GM18873 (cell line): Measurements from ENCODE around the gene OR2L13.
"Not testable (repeated sequence)": the region's sequence is repeated elsewhere in the genome, so short reads cannot be mapped to it uniquely, and the experiment has no call there.

ENCODE experiments used
- ATAC-seq: cut with Tn5 transposase; IDR thresholded peaks from one replicate; pipeline ENCODE4 v1.9.1; 2021; ENCODE audit warnings: mild to moderate bottlenecking, moderate library complexity, moderate number of reproducible peaks; ENCODE audit not compliant: unreplicated experiment, low FRiP score

Gene OR2L13, protein sequence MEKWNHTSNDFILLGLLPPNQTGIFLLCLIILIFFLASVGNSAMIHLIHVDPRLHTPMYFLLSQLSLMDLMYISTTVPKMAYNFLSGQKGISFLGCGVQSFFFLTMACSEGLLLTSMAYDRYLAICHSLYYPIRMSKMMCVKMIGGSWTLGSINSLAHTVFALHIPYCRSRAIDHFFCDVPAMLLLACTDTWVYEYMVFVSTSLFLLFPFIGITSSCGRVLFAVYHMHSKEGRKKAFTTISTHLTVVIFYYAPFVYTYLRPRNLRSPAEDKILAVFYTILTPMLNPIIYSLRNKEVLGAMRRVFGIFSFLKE

DNA sequence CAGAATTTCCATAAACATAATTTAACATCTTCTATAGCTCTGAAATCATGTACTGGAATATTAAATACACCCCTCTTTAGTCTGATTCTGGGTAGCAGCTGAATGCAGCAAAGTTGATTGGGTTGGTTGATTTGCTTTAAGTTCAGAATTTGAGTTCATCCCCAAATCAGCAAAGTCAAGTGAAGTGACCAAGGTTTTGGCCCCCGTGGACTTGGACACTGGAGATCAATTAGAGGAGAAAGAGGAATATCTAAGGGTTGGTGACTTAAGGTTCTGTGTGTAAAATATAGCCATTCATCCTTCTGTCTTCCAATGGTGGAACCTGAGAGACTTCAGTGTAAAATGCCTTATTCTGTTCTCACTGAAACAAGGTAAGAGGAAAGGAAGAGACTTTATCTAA lies at the start of gene OR2L13:
Gene OR2L13, plus strand, starts transcription at position 301 of the 400 bp plus-strand sequence. CDS start 4,192 bp downstream, outside the sequence.
- no peak for ATAC-seq

DNA sequence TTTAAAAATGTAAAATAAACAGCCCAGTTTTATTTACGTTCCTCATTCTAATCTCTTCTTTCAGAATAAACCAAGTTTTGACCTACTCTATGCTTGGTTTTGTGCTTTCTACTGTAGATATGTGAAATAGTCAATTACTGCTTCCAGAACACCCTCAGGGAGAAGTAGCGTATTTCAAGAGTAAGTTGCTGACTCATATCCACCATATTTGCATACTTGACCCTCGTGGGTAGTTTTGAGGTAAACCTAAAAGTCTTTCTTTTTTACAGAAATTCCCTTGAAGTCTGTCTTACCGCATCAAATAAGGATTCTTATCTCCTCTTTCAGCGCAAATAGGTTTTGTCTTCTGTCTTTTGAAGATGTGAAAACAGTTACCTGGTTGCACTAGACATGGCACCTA lies 49.8 kb upstream of the OR2L13 start:
- ATAC-seq: no peak

DNA sequence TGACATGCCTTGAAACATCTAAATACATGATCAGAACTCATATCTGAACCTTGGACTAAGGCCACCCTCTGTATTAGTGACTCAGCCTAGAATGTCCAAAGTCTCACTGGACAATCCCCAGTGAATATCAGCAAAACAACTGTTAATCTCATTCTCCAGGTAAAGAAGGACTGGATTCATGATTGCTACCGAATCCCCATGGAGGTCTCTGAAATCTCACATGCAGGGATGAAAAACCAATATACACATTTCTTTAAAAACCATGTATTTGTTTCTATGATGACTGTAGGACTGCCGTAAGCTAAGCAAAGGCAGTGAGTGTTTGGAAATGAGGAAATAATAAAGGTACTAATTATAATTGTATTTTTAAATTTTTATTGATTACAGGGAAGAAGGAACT lies 48.4 kb upstream of the OR2L13 start, which contains the start of gene OR2L3:
Gene OR2L3, plus strand, starts transcription at position 301 of the 400 bp plus-strand sequence. CDS start 13,846 bp downstream, outside the sequence.
- no peak for ATAC-seq

DNA sequence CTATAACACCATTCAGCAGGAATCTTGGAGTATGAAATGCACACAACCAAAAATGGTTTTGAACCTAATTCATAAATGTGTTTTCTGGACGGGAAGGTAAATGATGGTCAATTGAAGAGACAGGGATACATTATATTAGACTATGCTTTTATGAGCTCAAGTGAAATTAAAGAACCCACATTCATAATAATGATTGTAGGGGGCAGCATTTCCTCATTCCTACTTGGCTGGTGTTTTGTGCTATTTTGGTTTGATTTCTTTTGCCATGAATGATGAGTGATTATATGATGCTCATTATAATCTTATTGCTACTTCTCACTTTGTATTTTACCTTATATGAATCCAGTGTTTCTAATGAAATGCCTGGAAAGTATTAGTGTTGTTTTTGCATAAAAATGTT lies 48.0 kb upstream of the OR2L13 start:
- ATAC-seq: no peak

DNA sequence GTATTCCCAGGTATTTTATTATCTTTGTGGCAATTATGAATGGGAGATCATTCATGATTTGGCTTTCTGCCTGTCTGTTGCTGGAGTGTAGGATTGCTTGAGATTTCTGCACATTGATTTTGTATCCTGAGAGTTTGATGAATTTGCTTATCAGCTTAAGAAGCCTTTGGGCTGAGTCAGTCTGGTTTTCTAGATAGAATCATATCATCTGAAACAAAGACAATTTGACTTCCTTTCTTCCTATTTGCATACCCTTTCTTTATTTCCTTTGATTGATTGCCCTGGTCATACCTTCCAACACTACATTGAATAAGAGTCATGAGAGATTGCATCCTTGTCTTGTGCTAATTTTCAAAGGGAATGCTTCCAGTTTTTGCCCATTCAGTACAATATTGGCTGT lies 40.3 kb upstream of the OR2L13 start:
- ATAC-seq: no peak

DNA sequence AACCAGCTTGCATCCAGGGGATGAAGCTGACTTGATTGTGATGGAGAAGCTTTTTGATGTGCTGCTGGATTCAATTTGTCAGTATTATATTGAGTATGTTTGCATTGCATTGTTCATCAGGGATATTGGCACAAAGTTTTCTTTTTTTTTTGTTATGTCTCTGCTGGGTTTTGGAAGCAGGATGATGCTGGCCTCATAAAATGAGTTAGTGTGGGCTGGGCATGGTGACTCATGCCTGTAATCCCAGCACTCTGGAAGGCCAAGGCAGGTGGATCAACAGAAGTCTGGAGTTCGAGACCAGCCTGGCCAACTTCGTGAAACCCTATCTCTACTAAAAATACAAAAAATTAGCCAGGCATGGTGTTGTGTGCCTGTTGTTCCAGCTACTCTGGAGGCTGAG lies 39.7 kb upstream of the OR2L13 start:
- no peak for ATAC-seq

DNA sequence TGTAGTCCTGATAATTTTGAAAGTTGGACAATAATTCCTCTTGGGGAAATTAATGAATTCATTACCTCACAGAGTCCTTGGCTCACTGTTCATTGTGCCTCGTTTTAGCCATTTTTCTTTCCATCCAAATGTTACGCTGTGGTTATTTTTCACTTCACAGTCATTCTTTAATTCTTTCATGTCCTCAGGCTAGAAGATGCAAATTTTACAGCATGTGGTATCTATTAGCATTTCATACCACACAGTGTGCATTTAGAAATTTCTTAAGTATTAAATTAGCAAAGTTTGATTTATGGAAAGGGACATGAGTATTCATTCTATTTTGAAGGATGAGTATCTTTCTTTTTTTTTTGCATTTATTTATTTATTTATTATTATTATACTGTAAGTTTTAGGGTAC lies 29.9 kb upstream of the OR2L13 start:
- ATAC-seq: no peak

DNA sequence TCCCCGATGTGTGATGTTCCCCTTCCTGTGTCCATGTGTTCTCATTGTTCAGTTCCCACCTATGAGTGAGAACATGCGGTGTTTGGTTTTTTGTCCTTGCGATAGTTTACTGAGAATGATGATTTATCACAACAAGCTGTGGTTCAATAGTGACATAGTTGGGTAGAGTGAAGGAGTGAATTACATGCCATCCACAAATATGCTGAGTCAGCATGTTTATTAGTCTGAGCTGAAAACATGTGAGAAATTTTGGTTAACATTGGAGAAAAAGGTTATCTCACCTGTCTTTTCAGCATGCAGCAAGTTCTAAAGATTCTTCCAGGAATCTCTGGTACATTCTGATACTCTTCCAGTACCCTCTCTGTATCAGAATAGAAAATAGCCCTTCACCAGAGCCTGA lies 29.4 kb upstream of the OR2L13 start:
- ATAC-seq: no peak

DNA sequence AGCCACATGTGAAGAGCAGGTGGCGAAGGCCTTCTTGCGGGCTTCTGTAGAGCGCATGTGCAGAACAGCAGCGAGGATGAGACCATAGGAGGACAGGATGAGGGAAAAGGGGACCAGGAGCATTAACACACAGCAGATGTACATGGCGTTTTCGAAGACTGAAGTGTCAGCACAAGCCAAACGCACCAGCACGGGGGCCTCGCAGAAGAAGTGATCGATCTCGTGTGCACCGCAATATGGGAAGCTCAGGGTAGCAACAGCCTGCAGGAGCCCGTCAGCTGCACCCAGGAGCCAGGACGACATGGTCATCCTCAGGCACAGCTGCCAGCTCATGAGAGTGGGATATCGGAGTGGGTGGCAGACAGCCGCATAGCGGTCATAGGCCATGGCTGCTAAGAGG lies 11.1 kb upstream of the OR2L13 start:
- not testable (repeated sequence) for ATAC-seq

DNA sequence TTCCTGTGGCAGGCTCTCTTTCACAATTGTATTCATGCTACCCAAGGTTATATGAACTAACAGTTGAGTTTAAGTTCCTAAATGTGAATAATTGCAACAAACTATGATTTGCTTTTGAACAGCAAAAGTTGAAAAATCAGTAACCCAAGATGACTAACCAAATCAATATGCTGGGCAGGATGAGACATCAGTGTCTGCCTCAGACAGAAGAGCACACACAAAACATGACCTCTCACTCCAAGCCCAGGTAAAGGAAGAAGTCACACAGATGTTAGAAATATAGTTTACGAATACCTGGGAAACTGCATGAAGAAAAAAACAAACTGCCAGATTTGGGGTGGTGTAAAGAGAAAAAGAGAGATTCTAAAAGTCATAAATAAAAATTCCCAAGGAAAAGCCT lies 3.5 kb downstream of the OR2L13 start:
- no peak for ATAC-seq

DNA sequence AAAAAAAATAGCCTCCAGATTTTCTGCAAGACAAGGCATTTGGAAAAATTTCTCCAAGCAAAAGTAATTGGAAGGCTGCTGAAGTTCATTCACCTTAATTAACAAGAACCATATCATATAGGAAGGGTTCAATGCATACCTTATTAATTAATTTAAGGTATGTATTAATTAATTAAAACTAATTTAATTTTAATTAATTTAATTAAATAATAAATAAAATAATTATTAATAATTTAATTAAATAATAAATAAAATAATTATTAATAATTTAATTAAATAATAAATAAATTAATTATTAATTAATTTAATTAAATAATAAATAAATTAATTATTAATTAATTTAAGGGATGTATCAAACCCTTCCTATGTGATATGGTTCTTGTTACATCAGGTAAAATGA lies 7.9 kb downstream of the OR2L13 start:
- ATAC-seq: no peak

DNA sequence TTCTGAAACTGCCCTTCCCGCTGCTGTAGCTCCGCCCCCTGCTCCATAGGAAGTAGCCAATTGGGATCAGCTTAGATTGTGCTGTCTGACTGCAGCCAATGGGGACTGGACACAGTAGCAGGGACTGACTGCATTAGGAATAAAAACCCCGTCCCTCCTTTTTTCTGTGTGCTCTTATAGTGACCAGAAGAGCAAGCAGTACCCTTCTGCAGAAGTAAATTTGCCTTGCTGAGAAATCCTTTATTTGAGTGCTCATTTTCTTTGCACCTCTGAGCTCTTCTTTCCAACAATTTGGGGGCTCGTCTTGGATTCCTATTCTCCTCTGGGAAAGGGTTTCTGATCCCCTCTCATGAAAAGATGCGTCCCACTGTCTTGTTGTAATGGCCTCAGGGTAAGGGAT lies 16.2 kb downstream of the OR2L13 start:
- ATAC-seq: no peak

DNA sequence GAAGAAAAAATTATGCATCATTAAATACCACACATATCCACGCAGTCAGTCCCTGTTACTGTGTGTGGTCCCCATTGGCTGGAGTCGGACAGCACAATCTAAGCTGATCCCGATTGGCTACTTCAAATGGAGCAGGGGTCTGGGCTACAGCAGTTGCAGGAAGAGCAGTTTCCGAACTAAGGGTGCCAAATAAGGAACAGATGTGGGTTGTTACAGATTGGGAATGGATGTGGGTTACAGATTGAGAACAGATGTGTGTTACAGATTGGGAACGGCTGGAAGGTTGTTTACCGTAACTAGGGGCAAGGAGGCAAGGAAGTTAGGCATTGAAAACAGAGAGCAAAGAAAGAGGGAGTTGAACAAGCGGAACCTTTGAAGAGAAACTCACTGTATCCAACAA lies 19.9 kb downstream of the OR2L13 start:
- no peak for ATAC-seq

DNA sequence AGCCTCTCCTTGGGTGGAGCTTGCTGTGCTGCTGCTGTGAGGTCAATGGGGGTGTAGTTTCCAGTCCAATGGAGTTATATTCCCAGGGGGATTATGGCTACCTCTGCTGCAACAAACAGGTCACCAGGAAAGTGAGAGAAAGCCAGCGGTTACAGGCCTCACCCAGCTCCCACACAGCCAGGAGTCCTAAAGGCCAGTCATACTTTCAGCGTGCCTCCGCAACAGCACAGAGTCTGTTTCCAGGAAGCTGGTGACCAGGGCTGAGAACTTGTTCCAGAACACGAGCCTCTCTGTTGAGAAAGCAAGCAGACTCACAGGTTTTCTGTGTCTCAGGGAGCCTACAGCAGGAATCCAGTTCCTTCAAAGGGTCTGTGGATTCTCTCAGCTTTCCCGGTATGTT lies 32.7 kb downstream of the OR2L13 start:
- ATAC-seq: no peak

DNA sequence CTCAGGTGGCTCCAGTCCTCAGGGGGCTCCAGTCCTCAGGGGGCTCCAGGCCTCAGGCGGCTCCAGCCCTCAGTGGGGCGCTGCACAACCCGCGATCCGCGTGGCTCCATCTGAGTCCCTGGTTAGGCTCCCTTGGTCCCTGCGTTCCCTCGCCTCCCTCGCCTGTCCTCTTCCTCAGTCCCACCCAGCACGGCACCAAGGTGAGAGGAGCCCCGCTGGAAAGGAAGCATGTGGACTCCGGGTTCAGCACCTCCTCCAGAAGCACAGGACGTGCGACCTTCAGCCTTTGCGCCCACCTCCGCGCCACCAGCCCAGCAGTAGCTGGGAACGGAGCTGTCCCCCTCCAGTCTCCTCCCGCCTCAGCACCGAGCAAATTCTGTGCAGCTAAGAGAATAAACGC lies 41.8 kb downstream of the OR2L13 start:
- no peak for ATAC-seq

DNA sequence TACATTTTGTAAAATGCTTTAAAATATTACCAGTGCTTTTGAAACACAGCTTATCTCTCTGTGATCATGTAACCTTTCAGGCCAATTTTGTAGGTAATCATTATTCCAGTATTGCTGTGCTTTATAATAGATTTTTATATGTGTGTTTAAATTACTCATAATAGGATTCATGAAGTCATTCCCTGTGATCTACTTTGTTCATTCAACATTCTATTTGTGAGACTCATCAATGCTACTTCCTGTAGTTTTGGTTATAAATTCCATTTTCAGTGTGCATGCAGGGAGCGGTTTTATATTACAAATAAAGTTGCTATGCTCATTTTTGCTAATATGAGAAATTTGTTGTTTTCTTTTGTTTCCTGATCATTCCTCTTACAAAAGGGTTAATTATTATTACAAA lies 45.9 kb downstream of the OR2L13 start:
- ATAC-seq: no peak

DNA sequence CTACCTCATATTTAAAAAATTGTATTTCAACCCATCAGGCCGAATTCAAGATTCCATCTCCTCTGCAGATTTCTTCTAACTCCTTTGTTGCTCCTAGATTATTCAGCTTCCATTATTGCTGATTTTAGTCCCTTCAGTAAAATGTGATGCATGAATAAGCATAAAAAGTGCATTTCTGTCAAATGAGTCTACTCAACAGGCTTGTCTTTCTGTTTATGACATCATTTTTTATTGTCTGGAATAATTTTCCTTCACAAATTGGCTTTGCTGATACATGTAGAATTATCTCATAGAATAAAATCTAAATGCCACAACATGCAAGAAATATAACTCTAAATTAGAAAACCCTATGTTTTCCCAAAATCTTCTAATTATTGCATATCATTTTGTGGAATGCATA lies 48.3 kb downstream of the OR2L13 start:
- no peak for ATAC-seq

DNA sequence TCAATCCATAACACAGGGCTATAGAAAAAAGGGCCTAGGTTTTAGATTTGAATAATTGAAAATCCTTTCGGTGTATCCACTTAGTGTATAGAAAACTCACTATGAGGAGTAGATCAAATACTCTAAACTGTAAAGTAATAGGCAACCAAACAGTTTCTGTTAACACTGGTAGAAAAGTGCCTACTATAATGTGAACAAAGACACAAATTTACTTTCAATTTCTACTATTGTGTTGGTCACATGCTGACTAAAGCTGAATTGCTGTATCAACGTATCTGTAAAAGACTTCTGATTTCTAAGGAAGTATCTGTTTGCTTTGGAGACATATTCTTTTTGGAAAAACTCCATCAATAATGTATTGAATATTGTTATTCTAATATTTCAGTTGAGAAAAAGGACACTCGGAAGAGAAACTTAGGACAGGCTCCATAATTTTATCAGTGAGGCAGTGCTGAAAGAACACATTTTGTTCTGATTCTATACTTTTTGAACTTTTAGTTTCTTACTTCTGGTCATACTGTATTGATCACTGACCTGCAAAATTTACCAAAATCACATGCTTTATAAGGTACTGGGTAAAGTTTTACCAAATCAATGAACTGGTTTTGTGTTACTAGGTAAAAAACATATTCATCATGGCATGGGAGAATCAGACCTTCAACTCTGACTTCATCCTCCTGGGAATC lies 49.7 kb downstream of the OR2L13 start, which contains the start of gene OR2M5:
Gene OR2M5, plus strand, starts transcription at position 636 of the 686 bp plus-strand sequence. Its CDS starts 0 bp downstream, at position 636.
- ATAC-seq: no peak
